Lower leg skin (tissue), 4 donors: Measurements from ENCODE around the gene AGT. TPM values are rescaled to one million over a fixed set of nuclear protein-coding genes. Genes with fewer than 3 reads are reported as not detected.

Experiments
- DNase-seq, 2 donors: peaks; one replicate each; pipeline ENCODE4 v3.0.0-alpha.2; 2019; ENCODE audit warnings: low spot score in 2 of 2
- H3K4me3 ChIP-seq: fragments of 200-600 bp; sonication (generic); 2 replicates; pipeline ENCODE4 v1.5.1; 2017; ENCODE audit warnings: mild to moderate bottlenecking, low read depth; ENCODE audit not compliant: poor library complexity, severe bottlenecking
- CTCF ChIP-seq, 3 donors: fragments of 450-650 bp; IDR thresholded peaks; one replicate each; pipeline ENCODE4 v1.5.1; 2016; ENCODE audit warnings: antibody characterized with exemption in 3 of 3, mild to moderate bottlenecking in 3 of 3, moderate library complexity in 2 of 3
- POLR2A ChIP-seq, 2 donors: fragments of 450-650 bp; IDR thresholded peaks; one replicate each; pipeline ENCODE4 v1.6.1; 2016 to 2017; ENCODE audit warnings: antibody characterized with exemption in 2 of 2, mild to moderate bottlenecking in 1 of 2, moderate library complexity in 1 of 2
- WGBS, 2 donors: methylation state at CpG; one replicate each; pipeline ENCODE4 v1.1.5; 2018; 5-methylcytosine and 5-hydroxymethylcytosine counted together
- intact Hi-C: fragments of 100-400 bp; cut with DNase I; formaldehyde crosslinking; loops from one replicate; pipeline ENCODE4 v1.15.0; 2023; ENCODE audit warnings: low total_unique reads
- total RNA-seq, 4 donors: library from RNA; depleted of rRNA; stranded (reverse); fragments of >200 nt; gene quantifications; one replicate each; pipeline ENCODE4 v1.1.0, GENCODE V29; 2016

The AGT gene
- total RNA-seq, 4 donors from 2014 or later: 0.20 to 5.8 (median 1.4) TPM

GRCh38 chr1:230690101-230690500, 23.8 kb downstream of the AGT start:
- whole genome bisulfite sequencing, 2 donors: 89 to 91% methylated on average over 9 of the region's 9 CpGs
- intact Hi-C loops: no loop called here
- no peak overlapping the region for H3K4me3 ChIP-seq
- TF ChIP-seq POLR2A (IDR thresholded peaks at IDR 0.05): no peak
- no peak for TF ChIP-seq CTCF (IDR thresholded peaks at IDR 0.05)
- DNase-seq: no peak

GRCh38 chr1:230686747-230687146, 27.2 kb downstream of the AGT start:
- H3K4me3 ChIP-seq: no peak overlapping the region
- TF ChIP-seq CTCF (IDR thresholded peaks at IDR 0.05): no peak
- TF ChIP-seq POLR2A (IDR thresholded peaks at IDR 0.05): no peak
- 77 to 86% methylated on average over 5 of the region's 5 CpGs for WGBS, 2 donors
- DNase-seq: no peak
- intact Hi-C loops: no loop called here

DNA sequence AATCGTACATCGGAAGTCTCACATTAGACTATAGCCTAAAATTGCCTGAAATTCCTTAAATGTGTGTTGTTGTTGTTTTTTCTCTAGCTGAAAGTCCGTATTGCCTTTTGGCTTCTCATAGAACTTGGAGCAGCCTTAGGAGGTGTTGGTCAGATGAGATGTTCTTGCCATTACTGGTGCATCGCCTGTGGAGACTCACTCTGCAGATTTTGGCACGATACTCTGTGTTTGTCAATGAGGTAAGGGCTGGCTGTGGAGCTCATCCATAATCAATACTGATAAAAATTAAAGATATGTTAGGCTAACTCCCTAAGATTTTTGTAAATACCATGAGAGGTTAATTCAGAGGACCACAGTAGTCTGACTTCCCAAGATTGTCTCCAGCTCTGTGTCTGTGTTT, 28.9 kb downstream of the AGT start:
- intact Hi-C loops: no loop called here
- TF ChIP-seq CTCF (IDR thresholded peaks at IDR 0.05) (no peak), POLR2A (IDR thresholded peaks at IDR 0.05) (no peak)
- WGBS, 2 donors: 93 to 96% methylated on average over 5 of the region's 5 CpGs
- no peak overlapping the region for H3K4me3 ChIP-seq
- DNase-seq: no peak

DNA sequence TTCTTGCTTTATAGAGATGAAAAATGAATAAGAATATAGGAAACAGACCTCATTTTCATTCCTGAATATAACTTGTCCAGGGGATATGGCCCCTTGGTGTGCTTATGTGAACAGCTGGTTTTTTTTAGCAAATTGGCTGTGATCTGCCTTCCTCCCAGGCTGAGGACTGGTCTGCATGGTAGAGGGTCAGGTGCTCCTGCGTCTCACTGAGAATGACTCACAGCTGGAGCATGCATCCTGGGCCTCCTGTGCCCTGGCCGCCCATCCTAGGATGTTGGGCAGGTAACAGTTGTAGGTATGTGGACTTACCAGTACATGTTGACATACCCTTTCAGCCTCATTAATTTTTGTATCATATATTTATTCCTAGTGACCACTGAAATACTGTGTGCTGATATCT, 29.8 kb downstream of the AGT start:
- intact Hi-C loops: no loop called here
- TF ChIP-seq CTCF (IDR thresholded peaks at IDR 0.05): no peak
- no peak for DNase-seq
- no peak overlapping the region for H3K4me3 ChIP-seq
- 81 to 88% methylated on average over 2 of the region's 2 CpGs for WGBS, 2 donors

- intact Hi-C loops: no loop called here
- H3K4me3 ChIP-seq: no peak overlapping the region
- WGBS, 2 donors: 79% methylated on average over 9 of the region's 9 CpGs
- TF ChIP-seq POLR2A (IDR thresholded peaks at IDR 0.05) (no peak), CTCF (IDR thresholded peaks at IDR 0.05) (no peak)
- no peak for DNase-seq
These were observed 30.9 kb downstream of the AGT start for GRCh38 chr1:230682882-230683610.

DNA sequence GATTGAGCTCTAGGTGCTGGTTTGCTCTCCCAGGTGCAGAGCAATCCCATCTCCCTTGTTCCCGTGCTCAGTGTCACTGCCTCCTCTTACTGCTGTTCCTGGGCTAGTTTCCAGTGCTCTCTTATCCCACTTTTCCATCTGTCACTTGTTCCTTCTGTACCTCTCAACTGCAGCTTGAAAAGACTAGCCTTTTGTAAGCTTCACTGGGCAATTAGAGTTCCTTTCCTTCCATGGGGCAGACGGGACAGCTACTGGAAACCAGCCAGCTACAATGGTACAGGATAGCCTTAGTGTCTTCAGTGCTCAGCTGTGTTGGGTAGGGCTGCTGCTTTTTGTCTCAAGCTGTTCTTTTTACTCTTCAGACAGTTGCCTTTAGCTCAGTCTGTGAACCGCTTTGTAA, 31.6 kb downstream of the AGT start:
- H3K4me3 ChIP-seq: no peak overlapping the region
- intact Hi-C loops: no loop called here
- no peak for TF ChIP-seq POLR2A (IDR thresholded peaks at IDR 0.05)
- no peak for TF ChIP-seq CTCF (IDR thresholded peaks at IDR 0.05)
- WGBS, 2 donors: 51 to 57% methylated on average over 3 of the region's 3 CpGs
- no peak for DNase-seq
